MG63 (cell line): ENCODE data around the gene CCDC201. TPM values are rescaled to one million over a fixed set of nuclear protein-coding genes. Genes with fewer than 3 reads are reported as not detected.

ENCODE experiments used
- DNase-seq: peaks from one replicate; pipeline ENCODE4 v3.0.0-alpha.2; 2020
- H3K27me3 ChIP-seq: fragments of 250-450 bp; sonication (Bioruptor Pico); 2 replicates; pipeline ENCODE4 v1.5.1; 2020; ENCODE audit warnings: mild to moderate bottlenecking, moderate library complexity
- H3K36me3 ChIP-seq: fragments of 250-450 bp; sonication (Bioruptor Pico); 2 replicates; pipeline ENCODE4 v1.5.1; 2020; ENCODE audit warnings: mild to moderate bottlenecking, moderate library complexity
- H3K4me3 ChIP-seq: fragments of 250-450 bp; sonication (Bioruptor Pico); 2 replicates; pipeline ENCODE4 v1.5.1; 2020; ENCODE audit warnings: mild to moderate bottlenecking, moderate library complexity
- H3K9me3 ChIP-seq: fragments of 250-450 bp; sonication (Bioruptor Pico); 2 replicates; pipeline ENCODE4 v1.5.1; 2020; ENCODE audit warnings: mild to moderate bottlenecking, moderate library complexity
- total RNA-seq: library from RNA; depleted of rRNA; stranded (reverse); fragments of >200 nt; shearing (Covaris generic); gene quantifications from 2 replicates; pipeline ENCODE4 v1.2.3, GENCODE V29; 2014; ENCODE audit warnings: low replicate concordance; rRNA removed

The CCDC201 gene, protein sequence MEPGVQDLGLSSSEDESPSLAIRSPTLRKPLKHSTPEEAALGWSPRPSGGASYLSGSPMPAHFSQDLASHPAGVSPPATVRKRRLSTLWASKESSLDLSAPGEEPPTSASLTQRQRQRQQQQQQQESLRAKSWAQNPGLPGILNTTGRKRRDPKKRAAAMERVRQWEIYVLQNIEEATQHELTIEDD
- total RNA-seq = not detected in 2 replicates

DNA sequence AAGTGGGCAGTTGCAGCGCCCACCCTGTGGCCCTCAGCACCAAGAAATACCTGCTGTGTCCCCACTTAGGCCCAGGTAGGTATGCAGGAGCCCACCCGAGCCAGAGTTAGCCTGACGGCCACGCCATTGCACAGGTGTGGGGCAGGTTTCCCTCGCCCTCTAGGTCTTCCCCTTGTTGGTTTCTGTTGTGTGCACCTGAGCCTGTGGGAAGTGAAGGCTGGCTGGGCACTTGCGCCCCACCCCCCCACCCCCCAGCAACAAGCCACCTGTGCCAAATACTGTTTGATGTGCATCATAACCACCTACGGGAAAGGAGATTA lies at the start of gene CCDC201:
TSS of gene CCDC201 (minus strand) at position 48 of the 320 bp plus-strand sequence. CDS start 75 bp downstream, outside the sequence.
- 0 out of 2 replicates have a peak, but pooled peaks cover 3% of the 10 kb centered on the region for H3K9me3 ChIP-seq
- no peaks in the 10 kb centered on the region for H3K36me3 ChIP-seq
- H3K4me3 ChIP-seq = no peak within 1 kb of the TSS
- DNase-seq = no peak
- no peaks in the 10 kb centered on the region for H3K27me3 ChIP-seq

DNA sequence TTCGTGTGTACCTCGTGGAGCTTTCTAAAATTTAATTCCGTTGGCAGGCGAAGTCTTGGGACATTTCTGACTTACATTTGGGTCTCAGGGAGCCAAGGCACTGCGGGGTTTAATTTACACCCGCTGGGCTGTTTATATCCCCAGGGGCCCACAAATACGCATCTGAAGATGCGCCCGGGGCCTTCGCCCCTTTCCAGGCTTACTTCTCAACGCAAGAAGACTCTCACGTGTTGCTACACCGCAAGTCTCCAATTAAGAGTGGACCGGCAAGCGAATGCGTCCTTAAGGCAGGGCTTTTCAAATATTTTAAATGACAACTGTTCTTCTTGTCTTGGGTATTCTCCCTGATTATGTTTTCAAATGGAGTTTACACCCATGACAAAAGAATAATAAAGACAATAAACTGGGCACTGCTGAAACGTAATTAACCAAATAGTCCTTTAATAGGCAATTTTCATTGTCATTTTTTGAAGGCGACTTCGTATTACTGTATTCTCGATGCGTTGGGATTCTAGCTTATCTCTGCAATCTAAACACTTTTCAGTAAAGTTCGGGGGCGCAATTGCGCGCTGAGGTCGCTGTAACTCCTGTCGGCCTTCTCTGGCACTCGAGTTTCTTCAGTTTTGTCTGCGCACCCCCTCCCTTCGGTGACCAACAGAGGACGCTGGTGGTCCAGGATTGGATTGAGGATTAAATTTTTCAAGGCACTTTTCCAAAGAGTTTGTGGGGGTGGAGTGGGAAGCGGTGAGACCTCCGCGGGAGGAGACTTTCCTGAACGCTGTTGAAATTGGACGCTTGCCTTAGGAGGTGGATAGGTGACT lies 49.0 kb upstream of the CCDC201 start:
- Histone ChIP-seq H3K9me3 (no peaks in the 10 kb centered on the region), H3K36me3 (peaks cover 12% of the 10 kb centered on the region), H3K4me3 (peak overlapping the region; percentile 69), H3K27me3 (no peaks in the 10 kb centered on the region)
- DNase-seq = peak; percentile 37

DNA sequence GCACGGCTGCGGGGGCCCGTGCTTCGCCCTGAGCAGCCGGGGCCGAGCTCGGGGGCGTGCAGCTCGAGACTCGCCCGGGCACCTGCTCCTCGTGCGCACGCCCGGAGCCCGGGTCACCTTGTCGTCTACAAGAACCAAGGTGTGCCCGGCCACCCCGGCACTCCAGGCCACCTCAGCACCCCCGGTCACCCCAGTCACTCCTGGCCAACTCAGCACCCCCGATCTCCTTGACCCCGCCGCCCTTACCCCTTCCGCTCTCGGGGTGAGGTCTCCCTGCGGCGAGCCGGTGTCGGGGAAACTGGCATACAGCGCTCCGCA lies 48.5 kb upstream of the CCDC201 start:
- no peaks in the 10 kb centered on the region for H3K9me3 ChIP-seq
- no peak for DNase-seq
- no peaks in the 10 kb centered on the region for H3K27me3 ChIP-seq
- H3K36me3 ChIP-seq = peaks cover 18% of the 10 kb centered on the region
- peak overlapping the region; percentile 69 for H3K4me3 ChIP-seq

DNA sequence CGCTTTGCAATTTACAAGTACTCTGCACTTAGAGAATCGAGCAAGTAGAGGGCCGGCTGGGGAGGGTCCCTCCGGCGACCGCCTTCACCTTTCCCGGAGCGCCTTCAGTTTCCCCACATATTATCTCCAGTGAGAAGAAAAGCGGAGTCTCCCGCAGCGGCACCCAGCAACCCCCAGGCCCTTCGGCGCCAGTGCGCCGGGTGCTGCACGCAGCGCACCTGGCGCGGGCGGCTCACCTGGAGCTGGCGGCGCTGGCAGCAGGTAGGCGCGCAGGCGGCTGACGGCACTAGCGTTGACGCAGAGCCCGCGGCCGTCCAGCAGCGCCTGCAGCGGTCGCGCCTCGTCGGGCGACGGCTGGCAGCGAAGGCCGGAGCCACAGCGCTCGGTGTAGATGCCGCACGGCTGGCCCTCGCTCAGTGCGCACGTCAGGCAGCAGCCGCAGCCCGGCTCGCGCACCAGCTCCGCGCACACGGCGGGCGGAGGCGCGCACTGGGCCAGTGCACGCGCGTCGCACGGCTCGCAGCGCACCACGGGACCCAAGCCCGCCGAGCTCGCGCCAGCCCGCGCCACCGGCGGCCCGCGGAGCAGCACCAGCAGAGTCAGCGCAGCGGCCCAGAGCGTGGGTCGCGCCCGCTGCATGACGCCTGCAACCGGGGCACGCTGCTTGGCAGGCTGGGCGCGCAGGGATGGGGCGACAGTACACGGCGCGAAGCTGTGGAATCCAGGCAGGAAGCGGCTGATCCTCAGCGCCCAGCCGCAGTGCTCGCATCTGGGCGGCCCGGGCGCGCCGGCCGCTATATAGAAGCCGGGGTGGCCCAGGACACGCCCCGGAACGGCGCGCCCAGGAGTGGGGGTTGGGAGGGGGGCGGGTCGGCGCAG lies 47.9 kb upstream of the CCDC201 start, which contains the start of gene IGFBP3:
TSS of gene IGFBP3 (minus strand) at position 771 of the 879 bp plus-strand sequence. CDS start at position 639, 132 bp downstream.
- peak; percentile 79 for DNase-seq
- peak within 1 kb of the TSS; percentile 69 for H3K4me3 ChIP-seq

DNA sequence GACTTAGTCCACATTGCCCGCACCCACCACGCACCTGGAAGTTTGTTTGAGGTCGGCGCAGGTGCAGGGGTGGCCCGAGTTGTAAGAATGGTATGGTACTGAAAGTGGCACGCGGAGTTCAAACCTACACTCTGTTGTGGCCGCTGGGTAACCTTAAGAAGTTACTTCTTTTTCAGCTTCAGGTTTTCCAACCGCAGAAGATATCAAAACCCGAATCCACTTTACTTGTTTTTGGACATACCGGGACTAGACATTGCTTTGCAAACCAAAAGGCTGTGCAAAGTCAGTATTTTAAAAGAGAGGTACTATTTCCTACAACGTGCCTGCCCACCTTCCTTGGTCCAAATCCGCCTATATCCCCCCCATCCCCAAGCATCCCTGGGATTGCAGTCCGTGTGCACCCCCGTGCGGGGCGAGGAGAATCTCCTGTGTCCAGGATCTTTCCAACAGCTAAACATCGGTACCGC lies 47.1 kb upstream of the CCDC201 start:
- Histone ChIP-seq H3K4me3 (peak overlapping the region; percentile 69), H3K36me3 (peaks cover 31% of the 10 kb centered on the region), H3K9me3 (no peaks in the 10 kb centered on the region), H3K27me3 (no peaks in the 10 kb centered on the region)
- no peak for DNase-seq

More for the DNA sequence above, 47.9 kb upstream of the CCDC201 start, which contains the start of gene IGFBP3:
- H3K27me3 ChIP-seq = no peaks in the 10 kb centered on the region
- peaks cover 24% of the 10 kb centered on the region for H3K36me3 ChIP-seq
- no peaks in the 10 kb centered on the region for H3K9me3 ChIP-seq

DNA sequence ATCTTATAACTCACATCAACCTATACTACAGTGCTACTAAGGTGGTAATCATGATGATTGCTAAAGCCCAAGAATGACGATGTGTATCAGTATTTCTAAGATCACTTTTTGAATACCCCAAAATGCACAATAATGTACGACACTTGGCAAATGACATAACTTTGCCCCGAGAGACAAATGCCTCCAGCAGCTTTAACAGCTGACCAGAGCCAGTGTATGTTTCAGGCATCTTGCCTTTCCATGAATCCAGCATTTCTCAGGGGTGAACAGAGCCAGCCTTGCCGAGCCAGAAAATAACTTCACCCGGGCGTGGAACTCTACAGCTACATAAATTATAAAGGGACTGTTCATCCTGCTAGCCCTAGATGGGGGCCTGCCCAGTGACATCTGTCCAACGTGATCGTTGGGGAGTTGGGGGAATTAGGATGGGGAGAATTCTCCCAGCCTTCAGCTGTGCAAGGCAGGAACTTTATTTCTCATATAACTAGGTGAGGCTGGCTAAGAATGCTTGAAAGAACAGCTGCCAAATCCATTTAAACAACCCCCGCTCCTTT lies 46.4 kb upstream of the CCDC201 start:
- DNase-seq = no peak
- no peaks in the 10 kb centered on the region for H3K9me3 ChIP-seq
- no peaks in the 10 kb centered on the region for H3K27me3 ChIP-seq
- H3K36me3 ChIP-seq = peaks cover 36% of the 10 kb centered on the region
- H3K4me3 ChIP-seq = peak overlapping the region; percentile 69

DNA sequence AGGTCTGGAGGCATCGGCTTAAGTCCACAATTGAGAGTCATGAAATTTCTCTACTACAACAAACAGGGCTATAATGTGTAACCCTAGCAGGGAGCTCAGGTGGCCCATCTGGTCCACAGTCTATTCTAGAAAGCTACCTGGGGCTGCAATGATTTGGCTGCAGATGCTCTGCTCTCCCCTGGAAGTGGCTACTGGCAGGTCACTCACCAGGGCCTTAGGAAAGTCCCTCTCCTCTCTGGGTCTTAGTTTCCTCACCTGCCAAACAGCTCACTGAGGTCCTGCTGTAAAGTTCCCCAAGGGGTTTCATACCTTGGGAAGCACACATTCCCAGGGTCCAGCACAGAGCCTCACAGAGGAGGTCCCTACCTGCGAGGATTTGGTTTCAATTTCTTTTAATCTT lies 45.7 kb upstream of the CCDC201 start:
- no peak for DNase-seq
- Histone ChIP-seq H3K36me3 (peaks cover 43% of the 10 kb centered on the region), H3K4me3 (peak overlapping the region; percentile 69), H3K9me3 (no peaks in the 10 kb centered on the region), H3K27me3 (no peaks in the 10 kb centered on the region)

DNA sequence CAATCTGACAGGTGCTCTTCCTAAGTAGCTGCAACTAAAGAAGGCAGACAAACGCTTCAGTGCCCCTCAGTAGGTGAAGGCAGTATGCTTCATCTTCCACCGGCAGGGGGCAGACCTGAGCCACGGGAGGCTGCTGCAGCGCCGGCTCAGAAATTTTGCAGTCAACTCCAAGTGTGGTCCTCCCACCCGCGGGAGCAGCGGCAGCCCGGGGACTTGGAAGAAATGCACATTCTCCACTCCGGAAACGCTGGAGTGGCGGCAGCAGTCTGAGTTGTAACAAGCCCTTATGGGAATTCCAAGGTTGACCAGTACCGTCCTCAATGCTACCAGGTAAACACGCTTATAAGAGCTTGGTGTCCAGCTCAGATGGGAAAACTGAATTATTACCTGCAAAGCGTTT lies 44.8 kb upstream of the CCDC201 start:
- Histone ChIP-seq H3K9me3 (no peaks in the 10 kb centered on the region), H3K27me3 (no peaks in the 10 kb centered on the region), H3K4me3 (peak overlapping the region; percentile 69), H3K36me3 (peaks cover 52% of the 10 kb centered on the region)
- DNase-seq = peak; percentile 79

DNA sequence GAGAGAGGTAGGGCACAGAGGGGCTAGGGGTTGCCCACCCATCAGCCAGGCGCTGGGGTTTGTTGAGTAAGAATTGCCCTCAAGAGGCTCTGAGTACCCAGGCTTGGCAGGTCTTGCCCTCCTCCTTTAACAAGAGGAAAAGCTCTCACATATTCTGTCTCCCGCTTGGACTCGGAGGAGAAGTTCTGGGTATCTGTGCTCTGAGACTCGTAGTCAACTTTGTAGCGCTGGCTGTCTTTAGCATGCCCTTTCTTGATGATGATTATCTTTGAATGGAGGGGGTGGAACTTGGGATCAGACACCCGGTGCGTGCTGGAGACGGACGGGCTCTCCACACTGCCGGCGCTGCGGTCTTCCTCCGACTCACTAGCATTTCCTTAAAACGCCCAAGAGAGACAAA lies 44.2 kb upstream of the CCDC201 start:
- H3K9me3 ChIP-seq = no peaks in the 10 kb centered on the region
- H3K27me3 ChIP-seq = no peaks in the 10 kb centered on the region
- peaks cover 55% of the 10 kb centered on the region for H3K36me3 ChIP-seq
- H3K4me3 ChIP-seq = no peak overlapping the region
- DNase-seq = no peak

DNA sequence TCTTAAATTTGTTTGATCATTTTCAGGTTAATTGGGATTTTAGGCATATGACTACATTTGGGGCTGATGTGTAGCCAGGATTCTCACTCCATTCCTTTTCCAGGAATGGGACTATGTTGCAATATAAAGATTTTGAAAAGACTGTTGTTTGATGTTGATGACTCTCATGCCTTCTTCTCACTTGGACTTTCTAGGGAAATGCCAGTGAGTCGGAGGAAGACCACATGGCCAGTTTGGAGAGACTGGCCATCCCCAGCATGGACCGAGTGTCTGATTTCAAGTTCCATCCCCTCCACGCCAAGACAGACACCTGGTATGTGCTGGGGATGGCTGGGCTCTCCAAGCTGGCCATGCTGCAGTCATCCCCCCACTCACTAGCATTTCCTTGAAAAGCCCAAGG lies 42.7 kb upstream of the CCDC201 start:
- H3K9me3 ChIP-seq = no peaks in the 10 kb centered on the region
- no peak overlapping the region for H3K4me3 ChIP-seq
- H3K27me3 ChIP-seq = no peaks in the 10 kb centered on the region
- DNase-seq = no peak
- peaks cover 61% of the 10 kb centered on the region for H3K36me3 ChIP-seq

DNA sequence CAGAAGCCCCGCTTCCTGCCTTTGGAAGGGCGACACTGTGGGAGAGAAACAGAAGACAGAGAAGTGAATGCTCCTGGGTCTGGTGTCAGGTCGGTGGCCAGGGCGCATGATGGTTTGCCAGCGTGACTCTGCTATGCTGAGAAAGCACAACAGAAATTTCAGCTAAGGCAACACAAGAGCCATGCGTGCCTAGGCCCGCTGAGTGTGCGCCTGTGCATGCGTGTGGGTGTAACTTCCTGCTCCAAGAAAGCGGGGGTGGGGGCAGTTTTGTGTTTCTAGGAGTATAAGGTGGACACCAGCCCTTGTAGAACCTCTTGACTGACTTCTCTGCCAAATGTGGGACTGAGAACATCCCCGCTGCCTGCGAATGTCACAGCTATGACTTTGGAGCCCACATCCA lies 42.0 kb upstream of the CCDC201 start:
- no peak overlapping the region for H3K4me3 ChIP-seq
- no peaks in the 10 kb centered on the region for H3K9me3 ChIP-seq
- no peaks in the 10 kb centered on the region for H3K27me3 ChIP-seq
- no peak for DNase-seq
- peaks cover 61% of the 10 kb centered on the region for H3K36me3 ChIP-seq

DNA sequence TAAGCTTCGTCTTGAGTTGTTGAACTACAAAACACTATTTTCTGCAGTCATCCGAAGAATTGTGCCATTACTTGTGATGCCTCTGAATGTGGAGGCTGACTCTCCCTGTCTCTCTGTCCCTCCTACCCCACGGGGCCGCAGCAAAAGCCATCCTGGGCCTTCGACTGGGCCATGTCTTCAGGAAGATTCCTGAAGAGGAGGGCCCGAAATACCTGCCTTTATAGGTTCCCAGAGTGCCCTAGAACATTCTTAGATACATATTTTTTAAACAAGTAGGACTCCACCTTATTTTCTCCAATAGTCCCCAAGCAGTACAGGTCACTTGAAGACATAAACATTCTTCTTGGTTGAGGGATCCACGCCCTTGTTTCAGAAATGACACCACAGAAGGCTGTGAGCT lies 40.1 kb upstream of the CCDC201 start:
- no peak for DNase-seq
- peaks cover 57% of the 10 kb centered on the region for H3K36me3 ChIP-seq
- H3K27me3 ChIP-seq = no peaks in the 10 kb centered on the region
- H3K4me3 ChIP-seq = no peak overlapping the region
- H3K9me3 ChIP-seq = no peaks in the 10 kb centered on the region

DNA sequence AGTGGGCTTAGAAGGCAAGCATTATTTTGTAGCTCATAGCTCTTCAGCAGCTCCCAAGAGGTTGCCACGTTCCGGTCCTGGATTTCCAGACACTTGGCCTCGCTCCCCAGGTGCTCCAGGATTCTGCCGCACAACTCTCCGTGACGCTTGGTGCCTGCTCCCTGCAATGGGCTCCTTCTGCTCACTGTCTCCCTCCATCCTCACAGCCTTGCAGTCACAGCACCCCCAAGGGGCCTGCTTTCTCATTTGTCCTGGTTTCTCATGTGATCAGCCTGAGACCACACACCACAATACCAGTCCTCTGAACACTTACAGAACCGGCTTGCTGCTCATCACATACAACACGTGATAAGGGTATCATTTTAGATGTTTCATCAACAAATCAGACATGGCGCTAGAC lies 38.4 kb upstream of the CCDC201 start:
- Histone ChIP-seq H3K27me3 (no peaks in the 10 kb centered on the region), H3K9me3 (no peaks in the 10 kb centered on the region), H3K4me3 (no peak overlapping the region), H3K36me3 (peaks cover 43% of the 10 kb centered on the region)
- no peak for DNase-seq

DNA sequence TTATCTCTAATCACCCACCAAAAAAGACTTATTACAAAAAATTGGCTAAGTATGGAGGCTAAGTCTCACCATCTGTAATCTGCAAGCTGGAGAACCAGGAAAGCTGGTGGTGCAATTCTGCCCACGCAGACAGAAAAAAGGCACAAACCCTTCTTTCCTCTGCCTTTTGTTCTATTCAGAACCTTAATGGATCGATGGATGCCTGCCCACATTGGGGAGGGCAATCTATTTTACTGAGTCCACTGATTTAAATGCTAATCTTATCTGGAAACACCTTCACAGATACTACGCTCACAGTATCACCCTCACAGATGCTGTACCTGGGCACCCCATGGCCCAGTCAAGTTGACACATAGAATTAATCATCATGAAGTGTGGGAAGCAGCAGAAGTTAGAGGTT lies 38.0 kb upstream of the CCDC201 start:
- H3K4me3 ChIP-seq = no peak overlapping the region
- no peak for DNase-seq
- peaks cover 38% of the 10 kb centered on the region for H3K36me3 ChIP-seq
- H3K27me3 ChIP-seq = no peaks in the 10 kb centered on the region
- H3K9me3 ChIP-seq = no peaks in the 10 kb centered on the region

DNA sequence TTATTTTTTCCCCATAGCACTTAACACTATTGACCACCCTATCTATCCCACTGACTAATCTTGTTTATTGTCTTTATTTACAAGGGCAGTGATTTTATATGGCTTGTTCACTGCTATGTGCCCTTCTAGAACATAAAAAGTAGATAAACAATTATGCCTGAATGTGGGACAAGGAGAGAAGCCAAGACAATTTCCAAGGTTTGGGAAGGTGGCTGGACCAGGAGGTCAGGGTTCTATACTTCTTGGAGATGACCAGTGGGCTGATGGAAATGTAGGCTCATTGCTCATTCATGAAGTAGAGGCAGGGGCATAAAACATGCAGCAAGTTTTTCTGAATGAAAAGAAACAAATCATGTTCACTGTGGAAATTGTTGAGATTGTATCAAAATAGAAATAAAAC lies 36.7 kb upstream of the CCDC201 start:
- Histone ChIP-seq H3K9me3 (no peaks in the 10 kb centered on the region), H3K4me3 (no peak overlapping the region), H3K36me3 (peaks cover 27% of the 10 kb centered on the region), H3K27me3 (no peaks in the 10 kb centered on the region)
- no peak for DNase-seq

DNA sequence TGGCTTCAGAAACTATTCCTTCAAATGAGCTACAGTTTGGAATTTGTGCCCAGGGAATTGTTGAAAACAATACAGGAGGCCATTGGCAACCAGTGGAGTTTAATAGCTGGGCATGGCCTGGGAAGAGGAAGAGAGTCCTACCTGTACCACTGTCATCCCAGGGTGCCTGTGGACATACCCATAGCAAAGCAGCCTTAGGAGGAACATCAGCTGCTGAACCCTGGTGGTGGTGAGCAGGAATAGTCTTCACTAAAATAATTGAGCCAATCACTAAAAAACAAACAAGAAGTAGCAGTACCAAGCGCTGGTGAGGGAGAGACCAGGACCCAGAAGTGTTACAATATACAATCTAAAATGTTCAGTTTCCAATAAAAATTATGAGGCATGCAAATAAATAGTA lies 29.9 kb upstream of the CCDC201 start:
- no peaks in the 10 kb centered on the region for H3K27me3 ChIP-seq
- DNase-seq = no peak
- no peaks in the 10 kb centered on the region for H3K36me3 ChIP-seq
- no peak overlapping the region for H3K4me3 ChIP-seq
- H3K9me3 ChIP-seq = peaks cover 9% of the 10 kb centered on the region; the same call in 1 of the 2 replicates

DNA sequence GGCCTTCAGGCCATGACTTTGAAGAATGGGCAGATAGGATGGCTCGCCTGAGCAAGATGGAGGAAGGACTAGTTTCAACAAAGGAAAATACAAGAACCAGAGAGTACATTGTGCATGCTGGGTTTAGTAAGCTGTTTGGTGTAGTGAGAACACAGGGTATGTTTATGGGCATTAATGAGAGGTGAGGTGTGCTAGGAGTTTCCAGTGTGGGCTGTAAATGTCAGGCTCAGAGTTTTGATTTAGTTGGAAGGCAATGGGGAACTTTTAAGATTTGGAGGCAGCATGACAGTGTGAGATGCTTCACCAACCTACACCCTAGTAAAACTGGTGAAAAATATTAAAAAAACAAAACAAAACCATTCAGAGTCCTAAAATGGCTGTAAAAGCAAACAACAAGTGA lies 28.7 kb upstream of the CCDC201 start:
- H3K4me3 ChIP-seq = no peak overlapping the region
- peaks cover 9% of the 10 kb centered on the region; the same call in 1 of the 2 replicates for H3K9me3 ChIP-seq
- H3K27me3 ChIP-seq = no peaks in the 10 kb centered on the region
- no peaks in the 10 kb centered on the region for H3K36me3 ChIP-seq
- no peak for DNase-seq
